Measurements from ENCODE around the gene SIK3. TPM values are rescaled to one million over a fixed set of nuclear protein-coding genes. Genes with fewer than 3 reads are reported as not detected.

Gene SIK3
- polyA plus RNA-seq, 1 experiment = 9.0 TPM

- H3K27me3 ChIP-seq (ENCODE audit: control insufficient read depth, insufficient read depth, low read length) = no peaks in the 10 kb centered on the region
- H3K4me3 ChIP-seq (ENCODE audit: low read depth, low read length) = no peak overlapping the region
- CTCF ChIA-PET = interaction anchor here (0.6 to 1.5 kb wide), 4 partner anchors 93 to 198 kb away, joined by 3 to 6 read pairs (median 4); no protein-coding TSS in a partner anchor
- TF ChIP-seq CTCF (IDR thresholded peaks at IDR 0.05; ENCODE audit: low read depth, low read length) = no peak
- no peaks in the 10 kb centered on the region for H3K9me3 ChIP-seq (ENCODE audit: control insufficient read depth, insufficient read depth, low read length)
- no peak overlapping the region for H3K27ac ChIP-seq (ENCODE audit: low read depth, low read length)
- POLR2A ChIA-PET = no interaction called here
- DNase-seq (ENCODE audit: low read depth, low spot score) = no peak
Measured at GRCh38 chr11:117076941-117077691, 21.1 kb downstream of the SIK3 start.

- POLR2A ChIA-PET = no interaction called here
- Histone ChIP-seq H3K4me3 (ENCODE audit: low read depth, low read length) (no peak overlapping the region), H3K9me3 (ENCODE audit: control insufficient read depth, insufficient read depth, low read length) (no peaks in the 10 kb centered on the region), H3K27me3 (ENCODE audit: control insufficient read depth, insufficient read depth, low read length) (no peaks in the 10 kb centered on the region), H3K27ac (ENCODE audit: low read depth, low read length) (no peak overlapping the region)
- CTCF ChIA-PET = interaction anchor here (0.9 to 1.5 kb wide), 2 partner anchors 31 to 284 kb away, joined by 3 read pairs; partner anchors contain the start of gene APOA5
- TF ChIP-seq CTCF (IDR thresholded peaks at IDR 0.05; ENCODE audit: low read depth, low read length) = no peak
- no peak for DNase-seq (ENCODE audit: low read depth, low spot score)
Measured at GRCh38 chr11:117075186-117075585, 23.0 kb downstream of the SIK3 start.

GRCh38 chr11:117074119-117074518 is 24.1 kb downstream of the SIK3 start:
- H3K27me3 ChIP-seq (ENCODE audit: control insufficient read depth, insufficient read depth, low read length) = no peaks in the 10 kb centered on the region
- ChIA-PET POLR2A (no interaction called here), CTCF (interaction anchor here (0.9 to 2.3 kb wide), 6 partner anchors 25 to 283 kb away, joined by 3 to 10 read pairs (median 6); partner anchors contain the start of genes APOA5 and SIK3)
- H3K4me3 ChIP-seq (ENCODE audit: low read depth, low read length) = no peak overlapping the region
- no peak for TF ChIP-seq CTCF (IDR thresholded peaks at IDR 0.05; ENCODE audit: low read depth, low read length)
- H3K9me3 ChIP-seq (ENCODE audit: control insufficient read depth, insufficient read depth, low read length) = no peaks in the 10 kb centered on the region
- no peak for DNase-seq (ENCODE audit: low read depth, low spot score)
- no peak overlapping the region for H3K27ac ChIP-seq (ENCODE audit: low read depth, low read length)

- no peak for TF ChIP-seq CTCF (IDR thresholded peaks at IDR 0.05; ENCODE audit: low read depth, low read length)
- POLR2A ChIA-PET = no interaction called here
- Histone ChIP-seq H3K27ac (ENCODE audit: low read depth, low read length) (no peak overlapping the region), H3K4me3 (ENCODE audit: low read depth, low read length) (no peak overlapping the region), H3K9me3 (ENCODE audit: control insufficient read depth, insufficient read depth, low read length) (no peaks in the 10 kb centered on the region), H3K27me3 (ENCODE audit: control insufficient read depth, insufficient read depth, low read length) (no peaks in the 10 kb centered on the region)
- no peak for DNase-seq (ENCODE audit: low read depth, low spot score)
- CTCF ChIA-PET = interaction anchor here (1.6 to 2.3 kb wide), 4 partner anchors 25 to 194 kb away, joined by 4 to 10 read pairs (median 9); partner anchors contain the start of gene SIK3
Measured at GRCh38 chr11:117073539-117073938, 24.7 kb downstream of the SIK3 start.
